DOHH2 (cell line): ENCODE results near the gene SETDB1.

Experiments
- EZH2phosphoT487 ChIP-seq: fragments of 200-600 bp; sonication (generic); IDR thresholded peaks from 2 replicates; pipeline ENCODE4 v1.6.1; 2017; ENCODE audit warnings: borderline replicate concordance, mild to moderate bottlenecking, antibody characterized with exemption, low read length, moderate library complexity, mixed read lengths
- TF ChIP-seq, protein P1 (sequence below): fragments of 200-600 bp; sonication (generic); IDR thresholded peaks from one replicate; pipeline ENCODE4 v1.5.1; 2014; ENCODE audit warnings: antibody characterized with exemption, mild to moderate bottlenecking, low read depth, low read length; ENCODE audit not compliant: poor library complexity, severe bottlenecking

DNA sequence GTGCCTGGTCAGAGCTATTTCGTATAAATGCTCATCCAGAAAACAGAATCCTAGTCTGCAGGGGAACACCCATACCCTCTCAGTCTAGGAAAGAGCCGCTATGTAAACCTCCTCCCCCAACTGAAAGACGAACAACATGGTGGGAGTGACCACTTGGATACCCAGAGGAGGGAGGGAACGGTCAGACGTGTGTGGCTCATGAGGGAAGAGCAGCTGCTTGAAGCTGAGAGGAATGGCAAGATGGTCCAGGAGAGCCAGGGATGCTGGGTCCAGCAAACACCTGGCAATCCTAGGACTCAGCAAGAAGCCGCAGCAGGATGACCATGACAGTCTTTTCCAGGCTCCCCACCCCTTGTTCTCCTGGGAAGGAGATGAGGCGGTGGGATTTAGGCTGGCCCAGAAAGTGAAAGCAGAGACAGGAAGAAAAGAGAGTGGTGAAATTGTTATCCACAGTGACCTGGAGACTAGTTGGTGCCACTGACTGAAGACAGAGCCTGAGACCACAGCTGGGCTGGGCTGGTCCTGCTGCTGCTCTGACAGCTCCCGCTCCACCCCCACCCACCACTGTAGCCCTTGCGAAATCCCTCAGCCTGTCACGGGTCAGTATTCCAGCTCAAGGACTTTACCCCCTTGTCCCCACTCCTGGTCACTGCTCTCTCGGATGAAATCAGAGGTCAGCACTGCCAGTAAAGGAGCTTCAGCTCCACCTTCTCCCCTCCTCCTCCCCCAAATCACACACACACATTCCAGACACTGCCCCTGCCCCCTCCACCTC is 44.8 kb downstream of the SETDB1 start:
- TF ChIP-seq, protein P1, sequence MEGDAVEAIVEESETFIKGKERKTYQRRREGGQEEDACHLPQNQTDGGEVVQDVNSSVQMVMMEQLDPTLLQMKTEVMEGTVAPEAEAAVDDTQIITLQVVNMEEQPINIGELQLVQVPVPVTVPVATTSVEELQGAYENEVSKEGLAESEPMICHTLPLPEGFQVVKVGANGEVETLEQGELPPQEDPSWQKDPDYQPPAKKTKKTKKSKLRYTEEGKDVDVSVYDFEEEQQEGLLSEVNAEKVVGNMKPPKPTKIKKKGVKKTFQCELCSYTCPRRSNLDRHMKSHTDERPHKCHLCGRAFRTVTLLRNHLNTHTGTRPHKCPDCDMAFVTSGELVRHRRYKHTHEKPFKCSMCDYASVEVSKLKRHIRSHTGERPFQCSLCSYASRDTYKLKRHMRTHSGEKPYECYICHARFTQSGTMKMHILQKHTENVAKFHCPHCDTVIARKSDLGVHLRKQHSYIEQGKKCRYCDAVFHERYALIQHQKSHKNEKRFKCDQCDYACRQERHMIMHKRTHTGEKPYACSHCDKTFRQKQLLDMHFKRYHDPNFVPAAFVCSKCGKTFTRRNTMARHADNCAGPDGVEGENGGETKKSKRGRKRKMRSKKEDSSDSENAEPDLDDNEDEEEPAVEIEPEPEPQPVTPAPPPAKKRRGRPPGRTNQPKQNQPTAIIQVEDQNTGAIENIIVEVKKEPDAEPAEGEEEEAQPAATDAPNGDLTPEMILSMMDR: no peak
- no peak for TF ChIP-seq EZH2phosphoT487
